ENCODE data around the gene SIPA1L3.

GRCh38 chr19:38165335-38165734 lies 258.3 kb downstream of the SIPA1L3 start:
- TF ChIP-seq, protein P1, sequence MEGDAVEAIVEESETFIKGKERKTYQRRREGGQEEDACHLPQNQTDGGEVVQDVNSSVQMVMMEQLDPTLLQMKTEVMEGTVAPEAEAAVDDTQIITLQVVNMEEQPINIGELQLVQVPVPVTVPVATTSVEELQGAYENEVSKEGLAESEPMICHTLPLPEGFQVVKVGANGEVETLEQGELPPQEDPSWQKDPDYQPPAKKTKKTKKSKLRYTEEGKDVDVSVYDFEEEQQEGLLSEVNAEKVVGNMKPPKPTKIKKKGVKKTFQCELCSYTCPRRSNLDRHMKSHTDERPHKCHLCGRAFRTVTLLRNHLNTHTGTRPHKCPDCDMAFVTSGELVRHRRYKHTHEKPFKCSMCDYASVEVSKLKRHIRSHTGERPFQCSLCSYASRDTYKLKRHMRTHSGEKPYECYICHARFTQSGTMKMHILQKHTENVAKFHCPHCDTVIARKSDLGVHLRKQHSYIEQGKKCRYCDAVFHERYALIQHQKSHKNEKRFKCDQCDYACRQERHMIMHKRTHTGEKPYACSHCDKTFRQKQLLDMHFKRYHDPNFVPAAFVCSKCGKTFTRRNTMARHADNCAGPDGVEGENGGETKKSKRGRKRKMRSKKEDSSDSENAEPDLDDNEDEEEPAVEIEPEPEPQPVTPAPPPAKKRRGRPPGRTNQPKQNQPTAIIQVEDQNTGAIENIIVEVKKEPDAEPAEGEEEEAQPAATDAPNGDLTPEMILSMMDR (conservative IDR thresholded peaks at IDR 0.05) = no peak
- no peak for TF ChIP-seq ZFX (IDR thresholded peaks at IDR 0.05)

All from C4-2B (cell line).